GM04503 (cell line): ENCODE results near the gene MTA3.
"Not testable (repeated sequence)": the region's sequence is repeated elsewhere in the genome, so short reads cannot be mapped to it uniquely, and the experiment has no call there.

Source experiments
- DNase-seq: peaks from one replicate; pipeline ENCODE4 v3.0.0-alpha.2; 2012; ENCODE audit warnings: low read depth

The MTA3 gene

GRCh38 chr2:42567806-42568400, 529 bp upstream of the MTA3 start:
- DNase-seq = no peak

- DNase-seq = no peak
These were observed 782 bp downstream of the MTA3 start for GRCh38 chr2:42569116-42569711.

DNA sequence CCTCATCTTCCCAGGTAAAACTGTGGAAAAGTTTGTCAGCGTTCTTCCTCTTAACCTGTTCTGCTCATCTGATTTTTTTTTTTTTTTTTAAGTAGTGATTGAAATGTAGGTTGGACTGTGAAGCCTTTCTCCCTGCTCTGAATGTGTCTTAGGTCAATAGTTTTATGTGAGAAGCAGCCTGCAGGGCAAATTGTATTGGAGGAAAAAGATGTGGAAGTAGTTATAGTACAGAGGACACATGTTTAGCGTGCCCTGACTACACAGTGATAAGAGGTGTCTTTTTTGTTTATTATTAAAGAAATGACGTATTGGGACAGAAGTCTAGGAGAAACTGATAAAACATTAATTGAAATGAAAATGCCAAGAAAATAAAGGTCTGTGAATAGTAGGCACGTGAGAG, 1.5 kb downstream of the MTA3 start:
- no peak for DNase-seq

GRCh38 chr2:42572297-42573081, 4.1 kb downstream of the MTA3 start:
- no peak for DNase-seq

DNA sequence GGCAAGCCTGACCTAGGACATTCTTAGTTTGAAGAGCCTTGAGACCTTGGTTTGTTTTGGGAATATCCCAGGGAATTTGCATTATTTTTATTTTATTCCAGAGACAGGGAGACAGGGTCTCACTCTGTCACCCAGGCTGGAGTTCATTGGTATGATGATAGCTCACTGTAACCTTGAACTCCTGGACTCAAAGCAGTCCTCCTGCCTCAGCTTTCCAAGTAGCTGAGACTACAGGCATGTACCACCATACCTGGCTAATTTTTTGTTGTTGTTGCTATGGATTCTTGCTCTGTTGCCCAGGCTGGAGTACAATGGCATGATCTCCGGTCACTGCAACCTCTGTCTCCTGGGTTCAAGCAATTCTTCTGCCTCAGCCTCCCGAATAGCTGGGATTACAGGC, 4.8 kb downstream of the MTA3 start:
- DNase-seq = no peak

GRCh38 chr2:42575458-42576064, 7.1 kb downstream of the MTA3 start:
- no peak for DNase-seq

GRCh38 chr2:42578621-42579020, 10.2 kb downstream of the MTA3 start:
- no peak for DNase-seq

DNA sequence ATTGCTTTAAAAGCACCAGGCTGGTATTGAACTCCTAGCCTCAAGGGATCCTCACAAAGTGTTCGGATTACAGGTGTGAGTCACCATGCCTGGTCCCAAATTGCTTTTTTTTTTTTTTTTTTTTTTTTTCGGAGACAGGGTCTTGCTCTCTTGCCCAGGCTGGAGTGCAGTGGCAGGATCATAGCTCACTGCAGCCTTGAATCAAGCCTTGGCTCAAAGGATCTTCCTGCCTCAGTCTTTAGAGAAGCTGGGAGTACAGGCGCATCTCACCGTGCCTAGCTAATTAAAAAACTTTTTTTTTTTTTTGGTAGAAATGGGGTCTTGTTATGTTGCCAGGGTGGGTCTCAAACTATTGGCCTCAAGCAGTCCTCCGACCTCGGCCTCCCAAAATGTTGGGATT, 12.8 kb downstream of the MTA3 start:
- DNase-seq = no peak

GRCh38 chr2:42584628-42585027, 16.2 kb downstream of the MTA3 start:
- DNase-seq = not testable (repeated sequence)

DNA sequence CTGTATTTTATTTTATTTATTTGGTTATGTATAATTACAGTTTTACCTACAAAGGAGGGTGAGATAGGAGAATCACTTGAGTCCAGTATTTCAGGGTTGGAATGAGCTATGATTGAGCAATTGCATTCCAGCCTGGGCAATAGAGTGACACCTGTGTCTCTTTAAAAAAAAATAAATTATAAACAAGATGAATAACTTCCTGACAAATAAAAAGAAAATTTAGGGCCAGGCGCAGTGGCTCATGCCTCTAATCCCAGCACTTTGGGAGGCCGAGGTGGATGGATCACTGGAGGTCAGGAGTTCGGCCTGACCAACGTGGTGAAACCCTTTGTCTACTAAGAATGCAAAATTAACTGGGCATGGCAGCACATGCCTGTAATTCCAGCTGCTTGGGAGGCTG, 17.3 kb downstream of the MTA3 start:
- DNase-seq = no peak

- DNase-seq = no peak
These were observed 19.2 kb downstream of the MTA3 start for GRCh38 chr2:42587526-42588117.

- DNase-seq = no peak
These were observed 19.7 kb downstream of the MTA3 start for GRCh38 chr2:42588121-42588520.

- no peak for DNase-seq
These were observed 21.7 kb downstream of the MTA3 start for GRCh38 chr2:42590176-42590575.

DNA sequence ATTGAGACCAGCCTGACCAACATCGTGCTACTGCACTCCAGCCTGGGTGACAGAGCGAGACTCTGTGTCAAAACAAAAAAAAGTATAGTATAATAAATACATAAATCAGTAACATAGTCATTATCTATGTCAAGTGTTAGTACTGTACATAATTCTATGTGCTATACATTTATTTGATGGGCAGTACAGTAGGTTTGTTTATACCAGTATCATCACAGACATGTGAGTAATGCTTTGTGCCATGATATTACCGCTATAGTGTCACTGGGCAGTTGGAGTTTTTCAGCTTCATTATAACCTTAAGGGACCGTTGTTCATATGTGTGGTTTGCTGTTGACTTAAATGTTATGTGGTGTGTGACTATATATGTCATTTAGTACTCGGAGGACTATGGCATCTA, 24.9 kb downstream of the MTA3 start:
- no peak for DNase-seq

DNA sequence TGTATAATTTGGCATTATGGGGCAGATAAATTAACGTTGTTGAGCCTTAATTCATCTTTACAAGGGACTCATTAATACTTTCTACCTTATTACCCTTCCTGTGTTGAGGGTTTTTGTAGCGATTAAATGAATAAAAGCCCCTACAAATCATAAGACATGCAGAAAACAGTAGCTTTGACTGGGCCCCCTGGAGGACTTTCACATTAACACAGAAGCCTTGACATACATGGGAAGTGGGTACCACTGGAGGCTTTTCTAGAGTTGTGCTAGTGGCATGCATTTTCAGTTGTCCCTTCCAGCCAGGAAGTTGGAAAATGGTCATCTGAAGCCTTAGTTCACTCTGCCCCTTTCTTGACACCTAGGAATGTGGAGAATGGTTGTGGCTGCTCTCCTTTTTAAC, 30.2 kb downstream of the MTA3 start:
- no peak for DNase-seq

DNA sequence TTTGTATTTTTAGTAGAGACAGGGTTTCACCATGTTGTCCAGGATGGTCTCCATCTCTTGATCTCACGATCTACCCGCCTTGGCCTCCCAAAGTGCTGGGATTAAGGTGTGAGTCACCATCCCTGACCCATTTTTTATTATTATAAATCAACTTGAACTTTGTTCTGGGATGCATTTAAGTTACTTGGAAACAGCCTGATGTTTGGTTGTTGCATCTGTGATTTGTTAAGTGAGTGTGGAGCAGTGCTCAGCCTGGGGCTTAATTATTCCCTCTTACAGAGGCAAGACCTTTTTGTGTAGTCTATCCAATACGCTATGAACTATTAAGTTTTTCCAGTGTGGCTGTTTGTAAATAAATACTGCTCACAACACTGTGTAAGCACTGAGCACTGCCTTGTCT, 32.6 kb downstream of the MTA3 start:
- DNase-seq = peak; percentile 3

DNA sequence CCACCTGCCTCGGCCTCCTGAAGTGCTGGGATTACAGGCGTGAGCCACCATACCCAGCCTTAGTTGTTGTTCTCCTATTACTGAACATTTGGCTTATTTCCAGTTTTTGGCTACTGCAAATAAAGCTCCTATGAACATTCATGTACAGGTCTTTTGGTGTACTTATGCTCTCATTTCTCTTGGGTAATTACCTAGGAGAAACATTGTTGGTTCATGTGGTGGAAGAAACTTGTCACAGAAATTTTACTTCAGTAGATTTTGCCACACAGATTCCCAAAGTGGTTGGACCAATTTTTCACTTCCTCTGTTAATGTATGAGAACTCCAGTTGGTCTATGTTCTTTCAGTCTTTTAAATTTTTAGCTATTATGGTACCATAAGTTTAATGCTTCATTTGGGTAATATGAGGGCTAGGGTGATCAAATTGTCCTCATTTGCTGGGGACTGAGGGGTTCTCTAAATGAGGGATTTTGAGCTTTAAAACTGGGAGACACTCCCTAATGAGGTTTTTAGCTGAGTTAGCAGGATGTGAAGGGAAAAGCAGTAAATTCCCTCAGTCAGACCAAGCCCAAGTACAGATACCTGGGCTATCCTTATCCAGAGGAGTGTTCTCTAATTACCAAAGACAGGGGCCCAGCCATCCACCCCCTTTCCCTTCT, 33.9 kb downstream of the MTA3 start:
- no peak for DNase-seq

- no peak for DNase-seq
These were observed 34.4 kb downstream of the MTA3 start for GRCh38 chr2:42602876-42603219.

- not testable (repeated sequence) for DNase-seq
These were observed 36.0 kb downstream of the MTA3 start for GRCh38 chr2:42604341-42604867.

GRCh38 chr2:42606166-42606565, 37.7 kb downstream of the MTA3 start:
- not testable (repeated sequence) for DNase-seq

GRCh38 chr2:42607101-42607637, 38.7 kb downstream of the MTA3 start:
- DNase-seq = no peak
